NOMO-1 treated with dmso at 0.1 percent for 144 hours (cell line): Measurements from ENCODE around the gene DOCK7.
"Not testable (repeated sequence)": the region's sequence is repeated elsewhere in the genome, so short reads cannot be mapped to it uniquely, and the experiment has no call there.

Experiments used
- DNase-seq: peaks from one replicate; lab custom pipeline; 2025; ENCODE audit not compliant: unreplicated experiment; lab: John Stamatoyannopoulos, UW

Gene DOCK7

GRCh38 chr1:62613890-62614289 is 74.3 kb downstream of the DOCK7 start:
- DNase-seq: no peak

GRCh38 chr1:62613325-62613727 is 74.9 kb downstream of the DOCK7 start:
- DNase-seq: no peak

GRCh38 chr1:62612770-62613169 is 75.4 kb downstream of the DOCK7 start:
- no peak for DNase-seq

GRCh38 chr1:62610588-62610987 is 77.6 kb downstream of the DOCK7 start:
- not testable (repeated sequence) for DNase-seq

GRCh38 chr1:62608905-62609304 is 79.3 kb downstream of the DOCK7 start:
- DNase-seq: no peak

- DNase-seq: no peak
Measured at GRCh38 chr1:62601457-62601856, 86.7 kb downstream of the DOCK7 start.

GRCh38 chr1:62599044-62599443 is 89.1 kb downstream of the DOCK7 start:
- no peak for DNase-seq

GRCh38 chr1:62597281-62597680 is 90.9 kb downstream of the DOCK7 start, which contains the start of gene ANGPTL3:
ANGPTL3 (plus strand) TSS chr1:62597520; CDS start chr1:62597567, 47 bp downstream.
- no peak for DNase-seq

- no peak for DNase-seq
Measured at GRCh38 chr1:62595647-62596046, 92.5 kb downstream of the DOCK7 start.

GRCh38 chr1:62593825-62594394 is 94.3 kb downstream of the DOCK7 start:
- no peak for DNase-seq

- DNase-seq: no peak
Measured at GRCh38 chr1:62590970-62591368, 97.2 kb downstream of the DOCK7 start.

GRCh38 chr1:62590255-62590969 is 97.8 kb downstream of the DOCK7 start:
- no peak for DNase-seq

GRCh38 chr1:62589321-62589720 is 98.9 kb downstream of the DOCK7 start:
- no peak for DNase-seq

GRCh38 chr1:62588000-62588399 is 100.2 kb downstream of the DOCK7 start:
- no peak for DNase-seq

GRCh38 chr1:62585469-62586155 is 102.6 kb downstream of the DOCK7 start:
- no peak for DNase-seq

GRCh38 chr1:62573675-62574074 is 114.5 kb downstream of the DOCK7 start:
- DNase-seq: no peak

- no peak for DNase-seq
Measured at GRCh38 chr1:62572476-62572875, 115.7 kb downstream of the DOCK7 start.

GRCh38 chr1:62571517-62571916 is 116.7 kb downstream of the DOCK7 start:
- DNase-seq: not testable (repeated sequence)

- DNase-seq: peak; percentile 0
Measured at GRCh38 chr1:62567926-62568325, 120.3 kb downstream of the DOCK7 start.

GRCh38 chr1:62567182-62567581 is 121.0 kb downstream of the DOCK7 start:
- not testable (repeated sequence) for DNase-seq

- DNase-seq: no peak
Measured at GRCh38 chr1:62561306-62561705, 126.9 kb downstream of the DOCK7 start.

- no peak for DNase-seq
Measured at GRCh38 chr1:62544570-62544969, 143.6 kb downstream of the DOCK7 start.
